Right lobe of liver (tissue), 6 donors: ENCODE data around the gene INSYN2B. TPM values are rescaled to one million over a fixed set of nuclear protein-coding genes. Genes with fewer than 3 reads are reported as not detected.

Experiments used
- ATAC-seq, 4 donors: fragments of 200-7000 bp; cut with Tn5 transposase; one replicate each; pipeline ENCODE4 v1.9.1; 2020; ENCODE audit warnings: mild to moderate bottlenecking in 4 of 4, moderate library complexity in 4 of 4
- DNase-seq, 3 donors: peaks; one replicate each; pipeline ENCODE4 v3.0.0-alpha.2; 2020
- H3K27ac ChIP-seq, 3 donors: fragments of 200-600 bp; one replicate each; pipeline ENCODE4 v1.8.0; 2022
- H3K27me3 ChIP-seq, 2 donors: fragments of 200-600 bp; one replicate each; pipeline ENCODE4 v1.8.0; 2022
- H3K36me3 ChIP-seq, 4 donors: fragments of 200-600 bp; sonication (generic) in 1 of 4; one replicate each; pipeline versions ENCODE4 v1.5.1 to v1.8.0; 2017 to 2022; ENCODE audit warnings: control low read depth in 1 of 4
- H3K4me1 ChIP-seq, 4 donors: fragments of 200-600 bp; sonication (generic) in 1 of 4; one replicate each; pipeline versions ENCODE4 v1.5.1 to v1.8.0; 2017 to 2022; ENCODE audit warnings: control low read depth in 1 of 4
- H3K4me3 ChIP-seq, 3 donors: fragments of 200-600 bp; one replicate each; pipeline ENCODE4 v1.8.0; 2022
- H3K9me3 ChIP-seq, 4 donors: fragments of 200-600 bp; sonication (generic) in 1 of 4; one replicate each; pipeline versions ENCODE4 v1.5.1 to v1.8.0; 2017 to 2022; ENCODE audit warnings: control low read depth in 1 of 4
- CTCF ChIP-seq, 4 donors: fragments of 200-600 bp in 3 of 4; fragments of 450-650 bp in 1 of 4; IDR thresholded peaks; one replicate each; pipeline versions ENCODE4 v1.5.1 to v1.8.0; 2016 to 2022; ENCODE audit warnings: antibody characterized with exemption in 4 of 4, mild to moderate bottlenecking in 2 of 4
- POLR2A ChIP-seq: fragments of 450-650 bp; IDR thresholded peaks from one replicate; pipeline ENCODE4 v1.6.1; 2017; ENCODE audit warnings: antibody characterized with exemption, mild to moderate bottlenecking
- WGBS: methylation state at CpG from one replicate; pipeline ENCODE4 v1.1.6; 2018; ENCODE audit warnings: low coverage, low lambda C conversion rate; ENCODE audit not compliant: insufficient coverage; ENCODE audit errors: missing lambda C conversion rate; 5-methylcytosine and 5-hydroxymethylcytosine counted together
- intact Hi-C, 2 donors: fragments of 100-400 bp; cut with DNase I; formaldehyde crosslinking; loops; one replicate each; pipeline versions ENCODE4 v1.11.2 to v1.14.1; 2022
- total RNA-seq, 6 experiments: library from RNA; depleted of rRNA in 2 of 6; stranded (reverse); fragments of >200 nt in 2 of 6; fragmentation: NEBNext Ultra II Directional in 3 of 6; extraction: Animal tissue kit (Norgen Biotek cat#: 25700) in 3 of 6; gene quantifications; one replicate each; pipeline versions ENCODE4 v1.1.0 to v1.2.4, GENCODE V29; 2016 to 2023
- donor health status: DM: no; HTN: yes; CAD: no.
- donor health status: DM: no; HTN: no; CAD: no.
- donor health status: DM: no; HTN: no; CAD: no.
- donor health status: DM: no; HTN: yes; CAD: no.
- donor health status: DM: no; HTN: yes; CAD: no.

The INSYN2B gene
- total RNA-seq, 6 experiments from 2014 or later: 0.09 to 0.13 TPM; not detected in 4

GRCh38 chr5:169979871-169980270 is 424 bp downstream of the INSYN2B start:
- no peaks in the 10 kb centered on the region for H3K9me3 ChIP-seq
- H3K4me3 ChIP-seq: no peak overlapping the region
- ATAC-seq (no peak), DNase-seq (no peak)
- H3K27me3 ChIP-seq: peaks cover 0 to 3% of the 10 kb centered on the region in 2 donors
- no peak for TF ChIP-seq CTCF (IDR thresholded peaks at IDR 0.05)
- TF ChIP-seq POLR2A: no peak
- no peaks in the 10 kb centered on the region for H3K36me3 ChIP-seq
- H3K4me1 ChIP-seq: no peaks in the 10 kb centered on the region
- WGBS: 19% methylated on average over 3 of the region's 3 CpGs
- H3K27ac ChIP-seq: no peak overlapping the region
- intact Hi-C loops: no loop called here

GRCh38 chr5:169978714-169979113 is 1.6 kb downstream of the INSYN2B start:
- H3K27me3 ChIP-seq: peaks cover 0 to 3% of the 10 kb centered on the region in 2 donors
- 45% methylated on average over 7 of the region's 7 CpGs for WGBS
- DNase-seq (no peak), ATAC-seq (no peak)
- H3K9me3 ChIP-seq: no peaks in the 10 kb centered on the region
- H3K4me1 ChIP-seq: no peaks in the 10 kb centered on the region
- H3K27ac ChIP-seq: no peak overlapping the region
- H3K4me3 ChIP-seq: no peak overlapping the region
- H3K36me3 ChIP-seq: no peaks in the 10 kb centered on the region
- TF ChIP-seq POLR2A (no peak), CTCF (IDR thresholded peaks at IDR 0.05) (no peak)
- intact Hi-C loops: no loop called here

GRCh38 chr5:169974121-169974770 is 6.0 kb downstream of the INSYN2B start:
- 54% methylated on average over 6 of the region's 6 CpGs for WGBS
- intact Hi-C loops: no loop called here
- no peak for DNase-seq

GRCh38 chr5:169973056-169973455 is 7.2 kb downstream of the INSYN2B start:
- TF ChIP-seq POLR2A (no peak), CTCF (IDR thresholded peaks at IDR 0.05) (no peak)
- WGBS: 23% methylated on average over 3 of the region's 3 CpGs
- DNase-seq (no peak), ATAC-seq (no peak)
- Histone ChIP-seq H3K4me1 (no peaks in the 10 kb centered on the region), H3K27ac (no peak overlapping the region), H3K27me3 (no peaks in the 10 kb centered on the region), H3K9me3 (no peaks in the 10 kb centered on the region), H3K4me3 (no peak overlapping the region), H3K36me3 (no peaks in the 10 kb centered on the region)
- intact Hi-C loops: no loop called here

More at GRCh38 chr5:169974121-169974770, 6.0 kb downstream of the INSYN2B start:
- no peaks in the 10 kb centered on the region for H3K4me1 ChIP-seq
- H3K27ac ChIP-seq: no peak overlapping the region
- H3K9me3 ChIP-seq: no peaks in the 10 kb centered on the region
- H3K36me3 ChIP-seq: no peaks in the 10 kb centered on the region
- no peaks in the 10 kb centered on the region for H3K27me3 ChIP-seq
- ATAC-seq: no peak
- no peak overlapping the region for H3K4me3 ChIP-seq
- TF ChIP-seq POLR2A (no peak), CTCF (IDR thresholded peaks at IDR 0.05) (no peak)

GRCh38 chr5:169971780-169972179 is 8.5 kb downstream of the INSYN2B start:
- ATAC-seq: no peak
- WGBS: 43% methylated on average over 1 of the region's 1 CpG
- no peaks in the 10 kb centered on the region for H3K4me1 ChIP-seq

More at GRCh38 chr5:169971780-169972179, 8.5 kb downstream of the INSYN2B start:
- H3K4me3 ChIP-seq: no peak overlapping the region
- DNase-seq: no peak
- no peaks in the 10 kb centered on the region for H3K27me3 ChIP-seq
- no peak overlapping the region for H3K27ac ChIP-seq
- no peak for TF ChIP-seq POLR2A
- no peak for TF ChIP-seq CTCF (IDR thresholded peaks at IDR 0.05)
- intact Hi-C loops: no loop called here
- H3K9me3 ChIP-seq: no peaks in the 10 kb centered on the region
- no peaks in the 10 kb centered on the region for H3K36me3 ChIP-seq
